HG03558 (cell line): ENCODE data around the gene GLYAT.
"Not testable (repeated sequence)": the region's sequence is repeated elsewhere in the genome, so short reads cannot be mapped to it uniquely, and the experiment has no call there.

Experiments
- ATAC-seq: cut with Tn5 transposase; IDR thresholded peaks from one replicate; pipeline ENCODE4 v1.9.1; 2021; ENCODE audit warnings: moderate number of reproducible peaks; ENCODE audit not compliant: unreplicated experiment; ENCODE audit errors: extremely low read depth

The GLYAT gene

DNA sequence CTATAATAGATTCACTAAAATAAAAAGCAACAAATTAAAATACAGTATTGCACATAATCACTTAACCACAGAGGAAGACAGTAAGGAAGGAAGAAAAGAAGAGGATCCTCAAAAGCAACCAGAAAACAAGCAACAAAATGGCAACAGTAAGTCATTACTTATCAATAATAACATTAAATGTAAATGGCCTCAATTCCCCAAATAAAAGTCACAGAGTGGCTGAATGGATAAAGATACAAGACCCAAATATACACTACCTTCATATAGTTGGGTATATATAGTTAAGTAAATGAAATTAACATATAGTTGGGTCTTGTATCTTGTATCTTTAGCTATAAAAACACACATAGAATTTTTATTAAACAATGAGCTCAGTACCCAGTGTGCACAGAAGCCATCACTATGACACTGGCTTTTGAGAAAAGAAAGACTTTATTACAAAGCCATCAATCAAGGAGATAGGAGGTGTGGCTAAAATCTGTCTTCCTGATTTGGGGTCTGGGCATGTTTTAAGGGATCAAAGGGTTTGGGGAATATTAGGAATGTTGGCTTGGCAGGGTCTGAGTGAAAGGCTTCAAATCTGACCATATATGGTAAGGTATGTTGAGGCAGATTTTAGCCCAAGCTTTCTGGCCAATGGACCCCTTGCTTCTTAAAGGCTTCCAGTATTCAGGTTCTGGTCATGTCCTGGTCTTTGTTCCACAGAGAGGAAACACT, 13.4 kb upstream of the GLYAT start:
- ATAC-seq = no peak

DNA sequence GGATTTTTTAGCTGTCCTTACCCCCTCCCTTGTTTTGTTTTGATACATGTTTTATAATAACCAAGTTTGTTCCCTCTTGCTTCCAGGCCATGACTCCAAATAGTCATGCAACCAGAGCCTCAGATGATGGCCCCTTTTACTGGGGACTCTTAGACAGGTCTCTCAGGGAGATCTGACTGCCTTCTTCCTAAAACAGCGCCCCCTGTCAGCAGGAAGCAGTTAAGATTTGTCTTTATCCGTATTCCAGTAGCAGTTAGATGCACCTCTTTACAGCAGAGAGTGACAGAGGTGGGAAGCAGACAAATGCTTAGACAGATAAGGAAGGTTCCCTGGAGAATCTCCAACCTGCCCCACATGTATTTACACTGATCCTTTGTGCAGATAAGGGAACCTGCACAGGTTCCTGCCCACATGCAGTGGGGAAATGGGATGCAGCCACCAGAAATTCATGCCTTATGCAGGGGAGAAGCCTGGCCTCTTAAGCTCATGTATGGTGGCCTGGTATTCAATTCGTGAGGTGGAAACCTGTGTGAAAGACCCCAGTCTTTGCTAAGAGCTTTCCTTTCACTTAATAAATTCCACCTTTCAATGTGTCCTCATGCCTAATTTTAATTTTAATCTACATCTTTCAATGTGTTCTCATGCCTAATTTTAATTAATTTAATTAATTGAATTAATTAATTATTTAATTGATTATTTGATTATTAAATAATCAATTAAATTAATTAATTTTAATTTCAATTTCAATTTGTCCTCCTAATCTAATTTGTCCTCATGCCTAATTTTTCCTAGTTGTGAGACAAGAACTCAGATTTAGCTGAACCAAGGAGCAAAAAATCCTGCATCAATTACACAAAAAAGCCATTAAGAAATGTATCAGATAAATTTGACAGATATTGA, 11.5 kb upstream of the GLYAT start:
- ATAC-seq = no peak

DNA sequence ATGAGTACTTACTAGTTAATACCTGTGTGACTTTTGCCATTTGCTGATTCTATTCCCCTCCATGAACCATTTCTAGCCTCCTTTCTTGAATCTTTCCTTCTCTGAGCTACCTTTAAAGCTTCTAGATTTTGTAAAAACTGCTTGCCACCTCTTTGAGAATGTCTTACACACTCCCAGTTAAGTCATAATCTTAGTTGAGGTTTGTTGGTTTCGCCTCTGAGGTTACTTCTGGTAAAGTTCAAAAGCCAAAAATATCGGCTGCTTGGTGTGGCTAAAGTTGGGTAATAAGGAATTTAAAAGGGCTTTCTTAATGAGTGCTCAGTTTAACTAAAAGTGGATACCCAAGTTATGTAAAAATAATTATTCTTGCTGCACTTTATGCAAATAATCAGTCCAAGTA, 10.4 kb upstream of the GLYAT start:
- no peak for ATAC-seq

DNA sequence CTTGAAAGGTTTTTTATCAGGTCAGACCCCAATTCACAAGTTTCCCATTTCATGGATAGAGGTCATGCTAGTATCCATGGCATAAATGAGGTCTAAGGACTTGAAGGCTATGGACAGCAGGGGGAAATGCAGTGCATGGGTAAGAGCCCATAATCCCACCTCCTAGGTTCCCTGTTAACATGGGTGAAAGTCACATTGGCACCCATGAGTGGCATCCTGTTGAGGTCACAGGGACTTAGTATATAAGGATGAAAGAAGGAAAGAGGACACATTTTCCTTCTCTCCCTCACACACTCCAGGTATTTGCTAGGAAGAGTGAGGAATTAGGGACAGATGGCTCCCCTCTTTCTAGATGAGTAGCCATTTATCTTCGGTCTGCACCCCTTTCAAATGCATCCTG, 9.4 kb upstream of the GLYAT start:
- no peak for ATAC-seq

DNA sequence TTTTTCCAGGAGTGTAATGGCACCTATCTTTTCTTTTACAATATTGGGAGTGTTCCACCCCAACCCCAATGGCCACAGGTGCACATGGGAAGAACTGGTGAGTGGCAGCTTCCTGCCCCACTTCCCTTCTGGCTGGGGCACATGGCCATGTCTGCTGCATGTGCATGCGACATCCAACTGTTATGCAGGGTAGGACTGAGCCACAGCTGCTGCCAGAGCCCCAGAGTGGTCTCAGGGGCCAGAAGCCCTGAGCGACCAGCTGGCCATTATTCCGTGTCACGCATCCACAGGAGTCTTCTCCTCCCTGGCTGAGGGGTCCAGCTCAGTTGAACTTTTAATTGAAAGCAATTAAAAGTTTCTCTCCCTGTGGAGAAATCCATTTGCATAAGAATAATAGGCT, 8.7 kb upstream of the GLYAT start:
- ATAC-seq = no peak

DNA sequence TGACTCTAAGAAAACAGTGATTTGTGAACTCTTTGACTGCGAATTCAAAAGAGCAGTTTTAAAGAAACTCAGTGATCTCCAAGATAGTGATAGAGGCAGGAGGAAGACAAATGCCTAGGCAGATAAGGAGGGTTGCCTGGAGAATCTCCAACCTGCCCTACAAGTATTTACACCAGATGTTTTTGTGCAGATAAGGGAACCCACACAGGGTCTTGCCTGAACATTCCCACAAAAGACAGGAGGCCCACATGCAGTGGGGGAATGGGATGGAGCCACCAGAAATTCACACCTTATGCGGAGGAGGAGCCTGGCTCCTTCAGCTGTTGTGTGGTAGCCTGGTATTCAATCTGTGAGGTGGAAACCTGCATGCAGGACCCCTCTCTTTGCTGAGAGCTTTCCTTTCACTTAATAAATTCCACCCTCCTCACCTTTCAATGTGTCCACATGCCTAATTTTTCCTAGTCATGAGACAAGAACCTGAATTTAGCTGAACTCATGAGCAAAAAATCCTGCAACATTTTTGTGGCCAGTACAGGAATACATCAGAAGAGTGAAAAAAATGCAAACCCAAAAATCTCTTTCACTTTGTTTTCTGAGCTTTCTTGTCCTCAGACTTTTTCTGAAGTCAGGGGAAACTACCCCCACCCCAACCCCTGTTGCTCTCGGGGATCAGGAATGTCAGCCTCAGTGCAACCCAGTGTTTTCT, 8.1 kb upstream of the GLYAT start:
- ATAC-seq = no peak

DNA sequence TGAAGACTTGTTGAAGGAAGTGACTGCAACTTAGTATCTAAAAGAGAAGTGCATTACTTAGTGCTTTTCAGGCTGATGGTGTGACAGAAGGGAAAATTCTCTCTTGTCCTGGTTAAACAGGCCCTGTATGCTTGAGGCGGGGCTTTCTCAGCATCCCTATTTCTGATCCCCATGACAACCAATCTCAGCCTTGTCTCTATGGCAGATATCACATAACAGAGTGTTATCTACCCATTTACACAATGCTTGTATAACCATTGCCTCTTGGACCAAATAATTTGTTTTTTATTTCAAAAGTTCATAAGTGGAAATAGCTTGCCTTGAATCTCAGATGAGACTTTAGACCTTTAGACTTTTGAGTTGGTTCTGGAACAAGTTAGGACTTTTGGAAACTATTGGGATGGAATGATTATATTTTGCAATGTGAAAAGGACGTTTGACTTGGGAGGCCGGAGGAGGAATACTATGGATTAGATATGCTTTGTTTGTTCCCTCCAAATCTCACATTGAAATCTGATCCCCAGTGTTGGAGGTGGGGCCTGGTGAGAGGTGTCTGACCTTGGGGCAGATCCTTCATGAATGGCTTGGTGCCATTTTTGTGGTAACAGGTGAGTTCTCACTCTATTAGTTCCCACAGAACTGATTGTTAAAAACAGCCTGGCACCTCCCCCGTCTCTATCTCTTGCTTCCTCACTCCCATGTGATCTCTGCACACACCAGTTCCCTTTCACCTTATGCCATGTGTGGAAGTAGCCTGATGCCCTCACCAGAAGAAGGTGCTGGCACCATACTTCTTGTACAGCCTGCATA, 3.1 kb upstream of the GLYAT start:
- ATAC-seq = no peak

DNA sequence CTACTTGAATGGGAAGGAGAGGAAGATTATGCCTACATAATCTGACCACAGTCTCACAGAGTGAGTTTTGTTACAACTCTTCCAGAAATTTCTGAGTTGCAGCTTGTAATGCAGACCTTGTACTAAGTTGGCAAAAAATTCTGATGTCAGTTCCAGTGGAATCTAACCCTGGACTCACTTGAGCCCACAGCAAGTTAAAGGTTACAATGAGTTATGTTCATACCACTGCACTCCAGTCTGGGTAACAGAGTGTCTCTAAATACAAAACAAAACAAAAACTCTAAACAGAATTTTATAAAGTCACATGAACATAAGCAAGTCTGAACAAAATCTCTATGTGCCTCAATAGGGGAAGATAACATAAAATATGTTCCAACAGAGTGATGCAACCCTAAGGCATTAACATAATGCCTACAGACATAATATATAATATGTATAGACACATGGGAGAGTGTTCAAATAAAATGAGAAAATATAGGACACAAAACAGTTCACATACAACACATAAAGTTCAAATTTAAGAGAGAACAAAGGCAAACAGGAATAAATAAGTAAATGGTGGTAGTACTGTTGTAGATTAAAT, 1.1 kb downstream of the GLYAT start:
- no peak for ATAC-seq

DNA sequence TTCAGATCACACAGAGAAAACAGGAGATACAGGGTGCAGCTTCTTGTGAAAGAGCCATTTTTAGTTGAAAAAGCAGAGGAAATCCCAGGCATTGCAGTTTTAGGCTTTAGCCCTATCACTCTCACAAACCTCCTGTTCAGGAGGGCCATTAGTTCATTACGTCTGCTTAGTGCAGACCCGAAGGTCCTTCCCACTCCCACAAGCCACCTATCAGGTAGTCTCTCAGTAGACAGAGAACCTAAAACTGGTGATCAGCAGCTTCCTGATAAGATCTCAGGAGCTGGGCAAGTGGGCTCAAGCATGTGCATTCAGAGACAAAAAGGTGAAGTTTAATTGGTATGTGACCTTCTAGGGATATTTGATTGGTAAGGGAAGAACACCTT, 4.3 kb downstream of the GLYAT start:
- ATAC-seq = no peak

DNA sequence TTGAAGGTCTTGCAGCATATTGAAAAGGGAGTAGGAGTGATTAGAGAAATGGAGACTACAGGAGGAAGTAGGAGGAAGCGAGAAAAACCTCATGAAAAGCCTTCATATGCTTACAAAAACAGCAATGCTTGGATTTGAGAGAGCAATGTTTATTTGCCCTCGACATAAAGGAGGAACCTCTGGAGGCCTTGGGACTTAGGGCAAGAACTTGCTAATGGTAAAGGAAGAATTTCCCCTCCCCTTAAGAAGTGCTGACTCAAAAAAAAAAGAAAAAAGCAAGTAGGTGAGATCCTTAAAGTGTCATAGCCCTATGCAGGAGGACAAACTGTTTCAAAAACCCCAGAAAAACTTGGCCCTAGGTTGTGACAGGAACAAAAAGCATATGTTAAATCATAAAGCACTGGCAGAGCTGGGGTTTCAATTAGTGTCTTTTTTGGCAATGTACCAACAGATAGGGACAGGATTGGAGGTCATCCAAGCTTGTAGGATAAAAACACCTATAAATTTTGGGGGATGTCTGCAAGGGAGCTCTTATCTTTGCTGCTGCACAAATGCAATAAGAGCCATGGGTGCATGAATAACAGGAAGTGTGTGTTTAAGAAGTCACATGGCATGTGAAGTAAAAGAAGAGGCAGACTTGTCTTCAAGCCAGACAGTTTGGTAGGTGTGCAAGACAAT, 4.9 kb downstream of the GLYAT start:
- no peak for ATAC-seq

DNA sequence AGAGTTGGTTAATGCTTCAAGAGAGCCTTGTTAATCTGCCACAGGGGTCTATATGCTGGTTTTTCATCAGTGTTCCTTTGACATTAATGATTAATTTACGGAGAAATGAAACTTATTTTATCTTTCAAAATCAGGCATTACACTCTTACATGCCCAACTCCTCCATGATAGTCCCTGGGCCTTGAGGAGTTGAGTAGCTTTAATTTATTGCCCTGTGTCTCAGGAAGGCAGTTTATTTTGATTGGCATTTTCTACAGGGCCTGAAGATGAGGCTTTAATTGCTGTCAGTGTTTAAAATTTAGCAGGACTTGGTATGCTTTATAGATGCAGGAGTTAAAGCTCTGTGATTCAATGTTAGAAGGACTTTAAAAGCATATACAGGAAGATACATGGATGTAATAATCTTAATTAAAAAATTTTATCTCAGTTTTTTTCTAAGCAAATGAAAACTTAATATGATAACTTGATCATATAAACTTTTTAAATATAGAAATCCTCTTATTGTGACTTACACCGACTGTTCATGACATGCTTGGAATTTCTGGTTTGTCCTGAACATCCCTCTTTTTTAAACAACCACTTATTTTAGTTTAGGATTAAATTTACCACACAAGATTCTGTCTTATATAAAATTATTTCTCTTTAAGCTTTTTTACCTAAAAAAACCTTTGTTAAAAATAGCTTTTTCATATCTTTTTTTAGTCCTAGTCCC, 12.2 kb downstream of the GLYAT start:
- ATAC-seq = no peak

DNA sequence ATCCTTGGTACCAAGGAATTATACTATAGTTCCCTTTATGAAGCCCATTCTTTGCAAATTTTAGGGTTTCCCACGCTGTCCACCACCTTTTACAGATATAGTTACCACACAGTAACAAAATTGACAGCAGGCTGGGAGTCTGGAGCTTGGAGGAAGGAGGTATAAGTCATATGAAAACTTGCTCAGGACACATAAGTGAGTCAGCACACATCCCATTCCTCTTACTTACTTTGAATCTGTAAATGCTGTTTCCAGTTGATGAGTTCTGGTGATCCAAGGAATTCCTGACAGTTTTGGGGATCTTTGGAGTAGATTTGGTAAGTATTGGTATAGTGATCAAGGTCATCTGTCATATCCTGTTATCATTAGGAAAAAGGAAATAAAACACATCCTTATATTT, 19.2 kb downstream of the GLYAT start:
- no peak for ATAC-seq

DNA sequence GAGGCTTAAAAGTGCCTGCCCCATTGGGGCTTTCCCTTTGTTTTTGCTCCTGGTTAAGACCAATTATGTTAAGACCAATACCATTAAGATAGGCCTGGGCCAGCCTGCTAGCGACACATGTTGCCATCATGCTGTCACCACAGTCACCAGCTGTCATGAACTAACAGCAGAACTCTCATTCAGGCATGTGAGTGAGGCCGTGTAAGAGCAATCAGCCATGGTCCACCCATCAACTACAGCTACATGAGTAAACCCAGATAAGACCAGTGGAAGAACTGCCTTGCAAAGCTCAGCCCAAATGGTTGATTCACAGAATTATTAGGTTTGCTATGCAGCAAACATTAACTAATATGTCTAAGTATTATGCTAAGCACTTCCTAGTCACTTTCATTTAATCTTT, 19.9 kb downstream of the GLYAT start:
- no peak for ATAC-seq

DNA sequence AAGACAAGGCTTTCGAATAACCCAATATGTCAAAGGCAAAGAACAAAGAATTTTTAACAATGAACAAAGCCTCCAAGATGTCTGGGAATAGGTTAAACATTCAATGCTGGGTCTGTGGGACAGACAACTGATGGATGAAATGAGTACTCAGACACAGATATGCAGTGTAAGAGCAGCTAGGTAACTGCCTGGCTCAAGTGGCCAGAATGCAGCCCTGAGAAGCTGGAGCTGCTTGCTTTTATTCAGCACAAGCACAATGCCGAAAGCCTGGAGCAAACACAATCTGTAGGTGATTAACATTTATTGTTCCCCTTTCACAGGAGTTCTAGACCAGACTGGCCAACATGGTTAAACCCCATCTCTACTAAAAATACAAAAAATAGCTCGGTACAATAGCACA, 24.0 kb downstream of the GLYAT start:
- ATAC-seq = no peak

DNA sequence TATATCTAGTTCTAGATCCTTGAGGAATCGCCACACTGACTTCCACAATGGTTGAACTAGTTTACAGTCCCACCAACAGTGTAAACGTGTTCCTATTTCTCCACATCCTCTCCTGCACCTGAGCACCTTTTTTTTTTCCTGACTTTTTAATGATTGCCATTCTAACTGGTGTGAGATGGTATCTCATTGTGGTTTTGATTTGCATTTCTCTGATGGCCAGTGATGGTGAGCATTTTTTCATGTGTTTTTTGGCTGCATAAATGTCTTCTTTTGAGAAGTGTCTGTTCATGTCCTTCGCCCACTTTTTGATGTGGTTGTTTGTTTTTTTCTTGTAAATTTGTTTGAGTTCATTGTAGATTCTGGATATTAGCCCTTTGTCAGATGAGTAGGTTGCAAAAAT, 34.9 kb downstream of the GLYAT start:
- ATAC-seq = not testable (repeated sequence)

DNA sequence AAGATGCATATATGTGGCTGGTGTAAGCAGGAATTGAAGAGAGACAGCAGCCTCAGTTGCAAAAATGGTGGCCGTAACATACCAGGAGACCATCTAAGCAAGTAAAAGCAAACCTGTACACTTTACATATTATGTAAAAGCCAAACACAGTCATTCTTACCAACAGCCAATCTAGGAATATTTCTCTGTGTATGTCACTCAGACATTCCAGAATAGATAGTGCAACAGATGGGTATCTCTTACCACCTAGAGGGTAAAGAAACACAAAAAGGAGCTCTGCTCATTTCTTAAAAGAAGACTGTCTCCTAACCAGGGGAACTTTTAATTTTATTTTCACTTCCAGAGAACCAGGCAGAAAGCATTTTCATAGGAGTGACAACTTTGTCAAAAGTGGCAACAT, 38.7 kb downstream of the GLYAT start:
- no peak for ATAC-seq

DNA sequence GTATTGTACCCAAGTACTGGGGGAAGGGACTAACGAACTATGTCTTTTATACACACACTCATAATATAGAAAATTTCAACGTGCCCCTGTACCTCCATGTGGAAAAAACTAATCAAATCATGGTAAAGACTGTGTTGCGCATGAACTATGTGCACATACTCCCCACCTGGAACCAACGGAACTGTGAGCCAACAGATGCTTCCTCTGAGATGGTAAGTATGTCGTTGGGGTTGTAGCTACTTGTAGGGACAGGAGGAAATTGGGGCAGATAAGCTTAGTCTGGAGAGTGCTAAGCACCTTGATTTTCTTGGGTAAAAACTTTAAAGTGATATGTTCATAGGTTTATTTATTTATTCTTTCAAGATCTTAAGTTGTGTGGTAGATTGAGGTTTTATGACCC, 40.1 kb downstream of the GLYAT start:
- no peak for ATAC-seq

DNA sequence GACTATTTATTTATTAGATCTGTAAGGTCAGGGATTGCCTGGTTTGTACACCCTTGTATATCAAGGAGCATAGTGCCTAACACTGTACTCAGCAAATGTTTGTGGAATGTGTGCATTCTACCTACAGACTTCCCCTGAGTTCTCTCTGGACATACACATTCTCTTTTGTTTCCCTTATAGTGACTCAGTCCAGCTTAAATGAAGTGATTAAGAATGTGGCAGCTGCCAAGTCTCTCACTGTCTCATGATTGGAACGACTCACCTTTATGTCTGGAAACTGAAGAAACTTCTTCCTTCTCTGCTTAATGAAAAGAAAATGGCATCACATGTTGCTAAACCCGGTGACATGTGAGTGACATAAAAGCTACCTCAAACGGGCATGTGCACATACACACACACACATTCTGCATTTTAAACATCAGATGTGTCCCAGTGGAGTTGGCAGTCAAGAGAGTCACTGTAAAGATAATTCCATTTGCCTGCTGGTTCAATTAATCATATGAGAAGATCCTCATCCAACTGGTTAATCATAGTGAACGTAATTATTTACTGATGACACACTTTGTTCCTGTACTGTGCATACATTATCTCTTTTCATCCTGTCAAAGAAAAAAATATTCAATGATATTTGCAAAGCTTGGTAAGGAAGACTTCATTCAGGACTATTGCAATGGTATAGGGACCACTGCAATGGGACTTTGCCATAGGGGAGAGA, 42.8 kb downstream of the GLYAT start:
- ATAC-seq = no peak
